SK-MEL-5 (cell line): Measurements from ENCODE around the gene SCAMP2. TPM values are rescaled to one million over a fixed set of nuclear protein-coding genes. Genes with fewer than 3 reads are reported as not detected.

Source experiments
- DNase-seq: peaks from one replicate; pipeline ENCODE4 v3.0.0-alpha.2; 2016; ENCODE audit warnings: low read depth, low spot score
- in situ Hi-C: cut with HindIII; loops from 2 replicates; pipeline ENCODE4 v1.10.0; 2016; ENCODE audit warnings: low sequenced_read_pairs, high pct_unique_total_duplicates, low pct_unique_long_range_greater_than_20kb
- total RNA-seq: library from RNA; depleted of rRNA; stranded (reverse); fragments of >200 nt; shearing (Covaris generic); gene quantifications from 2 replicates; pipeline ENCODE4 v1.2.3, GENCODE V29; 2014

Gene SCAMP2
- total RNA-seq, 1 experiment from 2014 or later: 14.2 TPM

- no peak for DNase-seq
- in situ Hi-C loops: no loop called here
Observed at GRCh38 chr15:74845208-74845568, 28.0 kb downstream of the SCAMP2 start.

- in situ Hi-C loops: no loop called here
Observed at GRCh38 chr15:74844319-74845207, 28.6 kb downstream of the SCAMP2 start.

GRCh38 chr15:74843891-74844299 lies 29.3 kb downstream of the SCAMP2 start:
- no peak for DNase-seq
- in situ Hi-C loops: no loop called here

More at GRCh38 chr15:74844319-74845207, 28.6 kb downstream of the SCAMP2 start:
- DNase-seq: no peak

- DNase-seq: no peak
- in situ Hi-C loops: no loop called here
Observed at GRCh38 chr15:74843445-74843828, 29.7 kb downstream of the SCAMP2 start.

GRCh38 chr15:74842581-74843444 lies 30.4 kb downstream of the SCAMP2 start, which contains the start of gene ULK3:
TSS of gene ULK3 (minus strand) at chr15:74843156. CDS start at chr15:74843105, 51 bp downstream.
- peak; percentile 94 for DNase-seq
- in situ Hi-C loops: no loop called here

GRCh38 chr15:74841891-74842373 lies 31.2 kb downstream of the SCAMP2 start:
- no peak for DNase-seq
- in situ Hi-C loops: no loop called here

- in situ Hi-C loops: no loop called here
- no peak for DNase-seq
Observed at GRCh38 chr15:74840851-74841775, 32.1 kb downstream of the SCAMP2 start.

GRCh38 chr15:74839526-74840395 lies 33.4 kb downstream of the SCAMP2 start:
- no peak for DNase-seq
- in situ Hi-C loops: no loop called here

- no peak for DNase-seq
- in situ Hi-C loops: no loop called here
Observed at GRCh38 chr15:74838746-74839525, 34.2 kb downstream of the SCAMP2 start.

- no peak for DNase-seq
- in situ Hi-C loops: no loop called here
Observed at GRCh38 chr15:74838137-74838516, 35.0 kb downstream of the SCAMP2 start.

GRCh38 chr15:74837482-74838136 lies 35.6 kb downstream of the SCAMP2 start:
- in situ Hi-C loops: no loop called here

GRCh38 chr15:74836846-74837245 lies 36.3 kb downstream of the SCAMP2 start:
- no peak for DNase-seq
- in situ Hi-C loops: no loop called here

More at GRCh38 chr15:74837482-74838136, 35.6 kb downstream of the SCAMP2 start:
- no peak for DNase-seq

GRCh38 chr15:74835312-74835823 lies 37.8 kb downstream of the SCAMP2 start:
- peak; percentile 83 for DNase-seq
- in situ Hi-C loops: no loop called here

- DNase-seq: no peak
- in situ Hi-C loops: no loop called here
Observed at GRCh38 chr15:74833376-74834107, 39.6 kb downstream of the SCAMP2 start.
